ENCODE data around the gene LRRC37B. TPM values are rescaled to one million over a fixed set of nuclear protein-coding genes. Genes with fewer than 3 reads are reported as not detected.

The LRRC37B gene
- total and polyA plus RNA-seq, 4 donors = 1.5 to 5.9 (median 4.5) TPM

DNA sequence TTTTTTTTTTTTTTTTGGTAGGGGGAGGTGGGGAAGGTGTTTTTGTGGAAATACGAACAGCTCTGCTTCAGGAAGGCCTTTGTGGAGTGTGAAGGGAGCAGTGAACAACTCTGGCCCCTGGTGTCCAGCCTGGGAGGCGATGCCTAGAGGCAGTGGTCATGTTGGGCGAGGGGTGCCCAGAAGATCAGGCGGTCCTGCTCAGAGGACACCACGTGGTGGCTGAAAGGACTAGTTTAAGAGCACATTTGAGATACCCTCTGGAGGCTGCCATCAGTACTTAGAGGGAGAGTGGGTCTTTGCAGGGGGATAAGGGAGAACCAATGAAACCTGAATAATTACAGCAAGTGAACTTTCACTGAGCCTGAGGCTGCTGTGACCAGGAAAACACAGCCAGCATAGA, 95.0 kb downstream of the LRRC37B start:
- TF ChIP-seq ZBTB33 (IDR thresholded peaks at IDR 0.05) (no peak), HNF4G (IDR thresholded peaks at IDR 0.05) (no peak), JUND (IDR thresholded peaks at IDR 0.05) (no peak), FOXA2 (IDR thresholded peaks at IDR 0.05) (no peak), FOXA1 (IDR thresholded peaks at IDR 0.05) (no peak), HNF4A (conservative IDR thresholded peaks at IDR 0.05) (no peak), ATF3 (IDR thresholded peaks at IDR 0.05) (no peak), SP1 (IDR thresholded peaks at IDR 0.05) (no peak), YY1 (IDR thresholded peaks at IDR 0.05) (no peak)
- TF ChIP-seq, protein P1, sequence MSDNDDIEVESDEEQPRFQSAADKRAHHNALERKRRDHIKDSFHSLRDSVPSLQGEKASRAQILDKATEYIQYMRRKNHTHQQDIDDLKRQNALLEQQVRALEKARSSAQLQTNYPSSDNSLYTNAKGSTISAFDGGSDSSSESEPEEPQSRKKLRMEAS (IDR thresholded peaks at IDR 0.05) = no peak
- TF ChIP-seq, protein P2, sequence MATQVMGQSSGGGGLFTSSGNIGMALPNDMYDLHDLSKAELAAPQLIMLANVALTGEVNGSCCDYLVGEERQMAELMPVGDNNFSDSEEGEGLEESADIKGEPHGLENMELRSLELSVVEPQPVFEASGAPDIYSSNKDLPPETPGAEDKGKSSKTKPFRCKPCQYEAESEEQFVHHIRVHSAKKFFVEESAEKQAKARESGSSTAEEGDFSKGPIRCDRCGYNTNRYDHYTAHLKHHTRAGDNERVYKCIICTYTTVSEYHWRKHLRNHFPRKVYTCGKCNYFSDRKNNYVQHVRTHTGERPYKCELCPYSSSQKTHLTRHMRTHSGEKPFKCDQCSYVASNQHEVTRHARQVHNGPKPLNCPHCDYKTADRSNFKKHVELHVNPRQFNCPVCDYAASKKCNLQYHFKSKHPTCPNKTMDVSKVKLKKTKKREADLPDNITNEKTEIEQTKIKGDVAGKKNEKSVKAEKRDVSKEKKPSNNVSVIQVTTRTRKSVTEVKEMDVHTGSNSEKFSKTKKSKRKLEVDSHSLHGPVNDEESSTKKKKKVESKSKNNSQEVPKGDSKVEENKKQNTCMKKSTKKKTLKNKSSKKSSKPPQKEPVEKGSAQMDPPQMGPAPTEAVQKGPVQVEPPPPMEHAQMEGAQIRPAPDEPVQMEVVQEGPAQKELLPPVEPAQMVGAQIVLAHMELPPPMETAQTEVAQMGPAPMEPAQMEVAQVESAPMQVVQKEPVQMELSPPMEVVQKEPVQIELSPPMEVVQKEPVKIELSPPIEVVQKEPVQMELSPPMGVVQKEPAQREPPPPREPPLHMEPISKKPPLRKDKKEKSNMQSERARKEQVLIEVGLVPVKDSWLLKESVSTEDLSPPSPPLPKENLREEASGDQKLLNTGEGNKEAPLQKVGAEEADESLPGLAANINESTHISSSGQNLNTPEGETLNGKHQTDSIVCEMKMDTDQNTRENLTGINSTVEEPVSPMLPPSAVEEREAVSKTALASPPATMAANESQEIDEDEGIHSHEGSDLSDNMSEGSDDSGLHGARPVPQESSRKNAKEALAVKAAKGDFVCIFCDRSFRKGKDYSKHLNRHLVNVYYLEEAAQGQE (IDR thresholded peaks at IDR 0.05) = no peak
- no peak overlapping the region for H3K27ac ChIP-seq (ENCODE audit: low read depth in 1 of 2, low read length in 2 of 2)
- no peaks in the 10 kb centered on the region for H3K36me3 ChIP-seq (ENCODE audit: control insufficient read depth in 4 of 4, insufficient read depth in 3 of 4, low read depth in 1 of 4, low read length in 3 of 4)
- 93% methylated on average over 5 of the region's 5 CpGs for WGBS
- H3K9ac ChIP-seq (ENCODE audit: low read depth in 1 of 2, low read length in 2 of 2) = no peak overlapping the region
- DNase-seq (ENCODE audit: low spot score) = no peak
- H3K27me3 ChIP-seq (ENCODE audit: control insufficient read depth in 4 of 4, insufficient read depth in 4 of 4, low read length in 3 of 4) = no peaks in the 10 kb centered on the region
- peaks cover 2 to 12% (median 9%) of the 10 kb centered on the region in 4 donors for H3K4me1 ChIP-seq (ENCODE audit: control insufficient read depth in 4 of 4, insufficient read depth in 4 of 4, low read length in 3 of 4)
- H3K4me3 ChIP-seq (ENCODE audit: low read depth in 1 of 3, low read length in 3 of 3) = no peak overlapping the region
- H3K9me3 ChIP-seq (ENCODE audit: control insufficient read depth in 4 of 4, low read length in 3 of 4) = no peaks in the 10 kb centered on the region

- no peak for DNase-seq (ENCODE audit: low spot score)
- Histone ChIP-seq H3K4me3 (ENCODE audit: low read depth in 1 of 3, low read length in 3 of 3) (no peak overlapping the region), H3K4me1 (ENCODE audit: control insufficient read depth in 4 of 4, insufficient read depth in 4 of 4, low read length in 3 of 4) (peaks cover 2 to 12% (median 9%) of the 10 kb centered on the region in 4 donors), H3K27me3 (ENCODE audit: control insufficient read depth in 4 of 4, insufficient read depth in 4 of 4, low read length in 3 of 4) (no peaks in the 10 kb centered on the region), H3K9ac (ENCODE audit: low read depth in 1 of 2, low read length in 2 of 2) (no peak overlapping the region), H3K9me3 (ENCODE audit: control insufficient read depth in 4 of 4, low read length in 3 of 4) (no peaks in the 10 kb centered on the region), H3K36me3 (ENCODE audit: control insufficient read depth in 4 of 4, insufficient read depth in 3 of 4, low read depth in 1 of 4, low read length in 3 of 4) (no peaks in the 10 kb centered on the region), H3K27ac (ENCODE audit: low read depth in 1 of 2, low read length in 2 of 2) (no peak overlapping the region)
- TF ChIP-seq SP1 (IDR thresholded peaks at IDR 0.05) = no peak
- TF ChIP-seq RAD21 (IDR thresholded peaks at IDR 0.05) = no peak
- 89% methylated on average over 5 of the region's 5 CpGs for WGBS
These were observed 95.5 kb downstream of the LRRC37B start for GRCh38 chr17:32102646-32103186.

Small RNA genes lying within 50 kb of the gene (small RNA-seq; reads per million reads assigned to genes)
- gene AC090616.4 (not detected), gene RNA5SP437 (not detected)

Other genes starting within 250 kb of the LRRC37B start
- gene COPRS, start 148.1 kb upstream of the LRRC37B start, total RNA-seq = 10 to 100 TPM; 15.4 to 24.9 TPM
- 10 to 100 TPM; 30.3 to 50.6 TPM for gene COPRS, start 148.1 kb upstream of the LRRC37B start, polyA plus RNA-seq
- gene UTP6, start 105.7 kb upstream of the LRRC37B start, total RNA-seq = 10 to 100 TPM; 15.1 to 20.6 TPM
- 10 to 100 TPM; 12.0 to 20.0 TPM for gene UTP6, start 105.7 kb upstream of the LRRC37B start, polyA plus RNA-seq
- 10 to 100 TPM; 12.4 to 32.4 TPM for gene SUZ12, start 70.4 kb upstream of the LRRC37B start, total RNA-seq
- gene SUZ12, start 70.4 kb upstream of the LRRC37B start, polyA plus RNA-seq = 1 to 10 TPM; 5.2 to 7.0 TPM
- 10 to 100 TPM; 20.2 to 43.4 TPM for gene RHOT1, start 135.1 kb downstream of the LRRC37B start, total RNA-seq
- 10 to 100 TPM in 1 of 2 donors, 1 to 10 TPM in 1; 8.1 to 14.0 TPM for gene RHOT1, start 135.1 kb downstream of the LRRC37B start, polyA plus RNA-seq